Skin epidermis (tissue), 12 donors: ENCODE results near the gene PBX4.

ENCODE experiments used
- H3K27ac ChIP-seq, 21 experiments: fragments of 200-600 bp; sonication (generic) in 11 of 21; one replicate each; pipeline ENCODE4 v1.5.0; 2020; ENCODE audit warnings: mild to moderate bottlenecking in 3 of 21, inconsistent platforms in 2 of 21, moderate library complexity in 2 of 21
- H3K4me3 ChIP-seq, 7 experiments: fragments of 200-600 bp; sonication (generic) in 2 of 7; one replicate each; pipeline ENCODE4 v1.5.0; 2020; ENCODE audit warnings: inconsistent platforms in 2 of 7, mild to moderate bottlenecking in 2 of 7, moderate library complexity in 1 of 7

The PBX4 gene

DNA sequence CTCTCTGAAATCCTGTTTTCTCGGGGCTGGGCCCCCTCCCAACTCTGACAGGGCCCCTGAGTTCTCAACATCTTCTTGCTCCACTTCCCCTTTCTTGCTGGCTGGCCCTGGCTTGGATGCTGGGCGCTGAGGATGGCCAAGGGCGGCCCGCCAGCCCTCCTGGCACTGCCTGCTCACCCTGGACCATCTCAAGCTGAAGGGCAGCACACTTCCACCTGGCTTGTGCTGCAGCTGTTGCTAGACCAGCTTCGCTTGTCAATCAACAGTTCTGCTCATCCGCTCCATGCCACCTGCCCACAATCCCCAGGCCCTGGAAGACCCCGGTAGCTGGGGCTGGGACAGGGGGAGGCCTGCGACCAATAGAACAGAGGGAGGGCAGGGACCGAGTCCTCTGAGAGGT, 31.8 kb upstream of the PBX4 start:
- Histone ChIP-seq H3K27ac (no peak overlapping the region), H3K4me3 (no peak overlapping the region)

DNA sequence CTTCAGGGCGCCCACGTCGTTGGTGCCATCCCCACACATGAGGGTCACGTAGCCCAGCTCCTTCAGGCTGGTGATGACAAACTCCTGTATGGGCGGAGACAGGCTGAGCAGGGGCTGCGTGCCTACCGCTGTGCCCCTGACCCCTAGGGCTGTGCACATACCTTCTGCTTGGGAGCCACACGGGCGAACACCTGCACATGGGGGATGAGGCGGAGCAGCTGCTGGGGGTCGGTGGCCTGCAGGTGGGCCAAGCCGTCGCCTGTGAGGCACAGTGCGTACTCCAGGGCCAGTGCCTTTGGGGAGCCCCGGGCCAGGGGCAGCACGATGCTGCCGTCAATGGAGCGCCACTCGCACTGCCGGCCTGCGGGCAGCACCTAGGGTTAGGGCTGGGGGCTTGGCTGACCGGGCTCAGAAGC, 31.1 kb upstream of the PBX4 start:
- H3K4me3 ChIP-seq = no peak overlapping the region
- no peak overlapping the region for H3K27ac ChIP-seq

DNA sequence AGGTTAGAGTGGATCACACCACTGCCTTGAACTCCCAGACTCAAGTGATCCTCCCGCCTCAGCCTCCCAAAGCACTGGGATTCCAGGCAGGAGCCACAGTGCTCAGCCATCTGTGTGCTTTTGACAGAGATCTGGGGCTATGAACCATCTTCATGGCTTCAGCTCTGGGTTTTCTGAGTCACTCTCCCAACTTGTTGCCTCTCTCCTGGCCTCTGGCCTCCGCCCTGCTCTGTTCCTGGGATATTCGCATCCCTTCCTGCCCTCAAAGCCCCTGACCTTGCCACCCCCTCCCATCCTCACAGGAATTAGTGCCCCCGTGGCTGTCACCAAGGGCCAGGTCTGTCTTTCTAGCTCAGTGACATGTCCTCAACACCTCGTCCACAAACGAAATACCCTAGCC, 30.7 kb upstream of the PBX4 start:
- Histone ChIP-seq H3K4me3 (no peak overlapping the region), H3K27ac (no peak overlapping the region)

DNA sequence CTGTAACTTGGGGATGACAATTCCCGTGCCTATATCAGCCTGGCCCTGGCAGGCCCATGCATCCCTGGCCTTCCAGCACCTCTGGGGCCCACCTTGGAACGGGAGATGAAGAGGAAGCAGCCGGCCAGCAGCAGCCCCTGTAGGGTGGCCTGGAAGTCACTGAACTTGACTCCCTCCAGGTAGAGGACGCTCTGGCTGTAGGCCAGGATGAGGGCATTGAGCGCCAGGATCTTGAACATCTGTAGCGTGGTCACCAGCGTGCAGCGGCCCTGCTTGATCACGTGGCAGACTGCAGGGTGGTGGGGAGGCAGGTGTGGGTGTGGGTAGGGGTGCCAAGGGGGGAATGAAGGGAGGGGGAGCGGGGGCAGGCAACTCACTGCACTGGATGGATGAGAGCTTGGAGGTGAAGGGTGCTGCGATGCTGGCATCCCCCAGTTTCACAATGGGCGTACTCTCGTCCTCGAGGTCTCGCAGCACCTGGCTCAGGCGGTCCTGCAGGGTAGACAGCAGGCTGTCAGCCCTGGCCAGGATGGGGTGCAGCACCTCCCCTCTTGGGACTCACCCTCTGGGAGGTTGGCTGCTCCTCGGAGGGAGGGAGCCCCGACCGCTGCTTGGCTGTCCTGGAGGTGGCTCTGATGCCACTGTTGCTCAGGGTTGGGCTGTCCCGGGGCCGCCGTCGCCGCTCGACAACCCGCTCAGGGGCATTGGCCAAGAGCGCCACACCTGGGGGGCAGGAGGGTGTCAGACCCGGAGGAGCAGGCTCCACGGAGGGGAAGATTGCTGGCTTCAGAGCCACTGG, 28.7 kb upstream of the PBX4 start:
- H3K4me3 ChIP-seq = no peak overlapping the region
- H3K27ac ChIP-seq = no peak overlapping the region

DNA sequence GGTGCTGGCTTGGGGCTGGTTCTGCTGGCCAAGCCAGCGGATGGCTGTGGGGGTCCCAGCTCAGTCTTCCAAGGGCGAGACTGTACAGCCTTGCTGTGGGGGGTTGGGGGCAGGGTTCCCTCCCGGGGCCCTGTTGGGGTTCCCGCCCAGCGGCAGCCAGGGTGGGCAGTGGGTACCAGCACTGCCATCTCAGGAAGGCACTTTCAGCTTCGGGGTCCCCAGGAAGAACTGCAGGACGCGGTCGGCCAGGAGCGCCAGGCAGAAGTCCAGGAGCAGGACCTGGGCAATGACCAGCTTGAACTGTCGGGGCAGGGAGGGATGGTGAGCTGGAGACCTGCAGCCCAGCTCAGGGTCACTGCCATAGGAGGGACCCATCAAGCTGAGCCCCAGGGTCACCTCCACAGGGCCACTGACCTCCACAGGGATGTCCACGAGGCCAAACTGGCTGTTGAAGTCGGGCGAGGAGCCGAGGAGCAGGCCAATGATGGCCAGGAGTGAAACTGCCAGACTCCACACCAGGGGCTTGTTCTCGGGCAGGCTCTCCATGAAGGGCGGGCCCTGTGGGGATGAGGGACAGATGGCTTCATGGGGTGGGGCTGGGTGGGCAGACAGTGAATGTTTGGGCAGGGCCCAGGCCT, 26.9 kb upstream of the PBX4 start:
- Histone ChIP-seq H3K27ac (no peak overlapping the region), H3K4me3 (no peak overlapping the region)

DNA sequence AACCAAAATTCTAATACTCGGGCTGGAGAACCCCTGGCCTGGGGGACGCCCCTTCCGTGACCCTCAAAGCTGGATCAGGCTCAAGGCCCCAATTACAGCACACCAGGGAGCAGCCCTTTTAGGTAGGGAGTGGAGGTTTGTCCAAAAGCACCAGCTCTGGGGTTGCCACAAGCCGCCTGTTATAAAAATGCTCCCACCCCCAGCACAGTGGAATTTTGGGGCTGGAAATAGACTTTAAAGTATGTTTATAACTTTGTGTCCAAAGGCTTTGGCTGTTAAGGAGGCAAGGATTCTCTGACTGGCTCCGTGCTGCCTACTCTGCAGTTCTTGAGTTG, 25.5 kb upstream of the PBX4 start:
- peak overlapping the region in 18 of 21 experiments; percentile 76 to 97 (median 90) for H3K27ac ChIP-seq
- peak overlapping the region in 6 of 7 experiments; percentile 72 to 97 (median 88) for H3K4me3 ChIP-seq

DNA sequence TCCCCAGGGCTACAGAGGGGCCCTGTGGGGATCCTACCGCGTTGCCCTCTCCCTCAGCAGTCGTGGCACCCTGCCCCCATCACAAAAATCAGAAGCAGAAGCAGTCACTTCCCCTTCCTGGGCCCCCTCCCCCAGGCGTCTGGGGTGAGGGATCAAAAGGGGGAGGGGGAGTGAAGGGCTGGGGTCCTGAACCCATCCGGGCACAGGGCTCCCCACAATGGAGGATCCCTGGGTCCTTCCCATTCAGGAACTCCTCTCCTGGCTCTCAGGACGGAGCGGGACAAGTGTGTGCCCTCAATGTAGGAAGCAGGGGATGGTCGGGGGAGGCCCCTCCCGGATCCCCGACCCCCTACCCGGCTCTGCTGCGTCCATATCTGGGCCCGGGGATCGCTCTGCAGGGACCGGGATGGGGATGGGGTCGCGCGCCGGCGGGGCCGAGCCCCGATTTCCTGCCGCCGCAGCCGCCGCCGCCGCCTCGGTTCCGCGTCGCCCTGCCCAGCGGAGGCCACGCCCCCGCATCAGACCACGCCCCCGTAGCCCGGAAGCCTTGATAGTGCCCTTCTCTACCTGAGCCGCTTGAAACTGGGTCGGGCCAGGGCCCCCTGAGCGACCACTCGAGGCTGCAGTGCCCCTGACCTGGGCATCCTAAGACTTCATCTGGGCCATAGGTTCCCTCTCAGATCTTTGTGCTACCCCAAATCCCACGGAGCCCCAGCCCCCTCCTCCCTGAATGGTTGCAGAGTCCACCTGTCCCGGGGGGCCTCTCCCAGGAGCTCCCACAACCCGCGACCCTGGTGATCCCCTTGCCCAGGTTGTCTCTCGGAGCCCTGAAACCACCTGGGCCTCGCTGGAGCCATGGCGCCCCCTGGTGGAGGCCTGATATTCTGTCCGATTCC, 24.9 kb upstream of the PBX4 start, which contains the start of gene GMIP:
TSS of gene GMIP (minus strand) at position 500 of the 896 bp plus-strand sequence. CDS start at position 372, 128 bp downstream.
- Histone ChIP-seq H3K27ac (peak within 1 kb of the TSS; percentile 59 to 97 (median 88)), H3K4me3 (peak within 1 kb of the TSS; percentile 72 to 97 (median 85))

DNA sequence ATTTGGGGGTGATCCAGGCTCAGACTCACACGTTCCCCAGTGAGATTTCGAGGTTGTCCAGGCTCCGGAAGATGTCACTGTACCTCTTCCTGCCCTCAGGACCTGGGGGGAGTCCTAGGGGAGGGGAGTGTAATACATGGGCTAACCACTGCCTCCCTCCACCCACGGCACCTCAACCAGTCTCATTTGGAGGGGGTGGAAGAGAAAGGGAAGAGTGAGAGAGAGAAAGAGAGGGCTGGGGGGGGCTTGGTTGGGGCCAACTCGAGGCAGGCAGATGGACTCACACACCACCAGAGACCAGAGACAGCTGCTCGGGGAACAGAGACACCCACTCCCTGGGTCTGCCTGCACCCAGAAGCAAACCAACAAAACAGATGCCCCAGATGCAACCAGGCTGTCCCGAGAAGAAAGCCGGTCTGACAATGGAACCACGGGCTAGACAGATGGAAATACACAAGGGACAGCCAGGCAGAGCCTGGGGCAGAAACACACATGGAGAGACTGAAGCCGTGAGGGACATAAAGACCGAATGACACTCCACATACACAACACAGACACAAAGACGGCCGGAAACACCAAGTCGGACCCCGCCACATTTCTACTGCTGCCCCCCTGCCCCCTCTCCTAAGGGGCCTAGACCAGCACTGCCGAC, 24.1 kb upstream of the PBX4 start:
- Histone ChIP-seq H3K4me3 (peak overlapping the region; percentile 72 to 97 (median 85)), H3K27ac (peak overlapping the region; percentile 59 to 97 (median 88))

DNA sequence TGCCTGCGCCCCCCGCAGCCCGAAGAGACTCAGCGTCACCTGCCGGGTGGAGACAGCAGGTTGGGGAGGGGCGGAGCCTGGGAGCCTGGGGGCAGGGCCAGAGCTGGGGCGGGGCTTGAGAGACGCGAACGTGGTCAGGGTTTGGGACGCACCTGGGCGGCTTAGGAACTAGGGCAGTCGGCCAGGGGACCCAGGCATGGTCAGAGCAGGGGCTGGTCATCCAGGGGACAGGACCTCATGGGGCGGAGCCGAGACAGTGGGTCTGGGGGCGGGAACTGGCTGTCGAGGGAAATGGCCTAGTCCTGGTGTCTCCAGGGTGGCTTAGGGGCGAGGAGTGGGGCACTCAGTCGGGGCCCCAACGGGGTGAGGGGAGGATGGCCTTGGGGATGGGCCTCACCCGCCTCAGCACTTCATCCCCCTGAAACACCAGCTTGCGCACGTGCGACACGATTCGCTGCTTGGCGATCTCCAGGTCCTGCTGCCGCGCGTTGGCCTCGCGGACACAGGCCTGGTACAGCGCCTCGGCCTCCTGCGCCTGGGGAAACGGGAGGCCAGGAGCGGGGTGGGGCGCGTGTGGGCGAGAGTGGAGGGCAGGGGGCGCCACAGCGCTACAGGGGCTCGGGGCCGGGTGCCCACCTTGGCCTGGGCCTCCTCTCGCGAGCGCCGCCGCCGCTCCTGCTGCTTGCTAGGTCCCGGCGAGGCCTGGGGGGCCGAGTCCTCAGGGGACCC, 19.2 kb upstream of the PBX4 start:
- H3K27ac ChIP-seq = no peak overlapping the region

DNA sequence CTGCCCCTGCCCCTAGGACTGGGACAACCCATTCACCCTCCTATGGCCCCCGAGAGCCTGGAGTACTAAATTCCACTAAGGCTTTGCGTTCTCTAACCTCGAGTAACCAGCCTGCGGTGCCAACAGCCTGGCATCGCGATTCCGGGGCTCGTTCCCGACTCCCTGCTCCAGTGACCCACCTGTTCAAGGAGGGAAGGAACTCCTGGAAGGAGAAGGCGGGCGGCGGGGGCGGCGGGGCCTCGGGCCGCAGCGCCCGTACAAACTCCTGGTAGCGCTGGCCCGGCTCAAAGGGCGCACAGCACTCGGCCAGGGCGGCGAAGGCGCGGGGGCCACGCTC, 18.7 kb upstream of the PBX4 start:
- H3K4me3 ChIP-seq = no peak overlapping the region
- H3K27ac ChIP-seq = no peak overlapping the region

More for the DNA sequence above, 19.2 kb upstream of the PBX4 start:
- no peak overlapping the region for H3K4me3 ChIP-seq

DNA sequence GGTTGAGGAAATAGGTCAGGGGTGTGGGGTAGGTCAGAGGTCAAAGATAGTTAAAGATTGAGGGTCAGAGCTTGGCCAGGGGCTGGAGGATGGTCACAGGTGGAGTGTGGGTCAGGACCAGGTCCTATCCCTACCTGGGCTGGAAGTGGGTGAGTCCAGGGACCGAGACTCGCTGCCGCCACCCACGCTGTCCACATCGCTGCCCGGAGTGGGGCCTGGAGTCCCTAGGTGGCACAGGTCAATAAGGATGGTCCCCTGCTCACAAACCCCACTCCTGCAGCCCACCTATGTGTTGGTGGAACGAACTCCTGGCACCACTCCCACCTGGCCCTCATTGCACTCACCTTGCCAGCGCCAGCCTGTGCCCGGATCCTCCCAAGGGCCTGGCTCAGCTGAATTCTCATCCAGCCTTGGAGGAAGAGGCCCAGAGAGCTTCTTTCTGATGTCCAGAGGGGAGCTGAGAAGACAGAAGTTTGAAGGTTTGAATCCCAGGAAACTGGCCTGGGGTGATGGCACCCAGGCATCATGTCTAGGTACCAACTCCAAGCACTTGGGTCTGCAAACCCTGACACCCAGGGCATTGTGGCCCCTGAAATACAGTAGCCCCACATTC, 18.2 kb upstream of the PBX4 start:
- Histone ChIP-seq H3K27ac (no peak overlapping the region), H3K4me3 (no peak overlapping the region)

DNA sequence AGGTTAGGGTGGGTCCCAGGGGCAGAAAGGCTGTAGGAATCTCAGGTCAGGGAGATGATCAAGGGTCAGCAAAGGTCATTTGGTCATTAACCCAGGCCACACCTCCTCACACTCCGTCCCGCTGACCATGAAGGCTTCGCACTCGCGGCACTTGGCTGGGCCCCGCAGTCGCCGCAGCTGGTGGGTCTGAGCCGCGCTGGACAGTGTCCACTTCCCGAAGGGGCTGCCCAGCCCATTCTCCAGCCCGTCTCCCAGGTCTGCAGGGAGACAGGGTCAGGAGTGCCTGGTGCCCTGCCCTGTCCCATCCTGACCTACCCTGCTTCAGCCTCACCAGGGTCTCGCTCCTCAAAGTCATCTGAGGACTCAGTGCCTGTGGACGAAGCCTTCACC, 16.8 kb upstream of the PBX4 start:
- Histone ChIP-seq H3K4me3 (no peak overlapping the region), H3K27ac (no peak overlapping the region)

DNA sequence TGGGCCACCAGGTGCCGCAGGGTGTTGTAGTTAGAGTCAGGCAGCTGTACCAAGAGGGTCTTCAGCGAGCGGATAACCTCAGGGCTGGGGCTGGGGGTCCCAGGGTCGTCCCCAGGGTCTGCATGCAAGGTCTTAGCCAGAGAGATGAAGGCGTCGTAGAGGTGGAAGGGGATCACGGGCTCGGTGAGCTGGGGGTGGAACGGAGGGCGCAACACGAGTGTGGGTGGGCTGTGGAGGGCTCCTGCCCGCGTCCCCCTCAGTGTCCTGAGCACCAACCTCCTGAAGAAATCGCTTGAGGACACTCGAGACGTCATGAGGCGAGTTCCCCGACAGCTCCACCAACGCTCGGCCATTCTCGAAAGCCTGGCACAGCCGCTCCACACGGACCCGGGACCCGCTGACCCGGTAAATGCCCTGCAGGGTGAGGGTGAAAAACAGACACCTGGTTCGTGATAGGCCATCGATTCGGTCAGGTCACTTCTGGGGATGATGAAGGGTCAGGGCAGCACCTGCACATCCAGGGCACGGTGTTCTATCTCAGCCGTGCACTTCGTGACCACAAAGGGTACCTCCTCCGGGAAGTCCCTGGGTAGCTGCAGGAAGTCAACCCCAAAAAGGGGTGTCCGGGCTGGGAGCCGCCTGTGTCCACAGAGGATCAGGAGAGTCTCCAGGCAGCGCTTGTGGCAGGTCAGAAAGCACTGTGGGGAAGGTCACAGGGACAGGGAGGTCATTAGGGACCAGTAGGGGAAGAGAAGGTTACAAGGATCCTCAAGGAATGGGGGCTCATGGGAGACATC, 16.2 kb upstream of the PBX4 start:
- H3K4me3 ChIP-seq = no peak overlapping the region
- H3K27ac ChIP-seq = no peak overlapping the region

DNA sequence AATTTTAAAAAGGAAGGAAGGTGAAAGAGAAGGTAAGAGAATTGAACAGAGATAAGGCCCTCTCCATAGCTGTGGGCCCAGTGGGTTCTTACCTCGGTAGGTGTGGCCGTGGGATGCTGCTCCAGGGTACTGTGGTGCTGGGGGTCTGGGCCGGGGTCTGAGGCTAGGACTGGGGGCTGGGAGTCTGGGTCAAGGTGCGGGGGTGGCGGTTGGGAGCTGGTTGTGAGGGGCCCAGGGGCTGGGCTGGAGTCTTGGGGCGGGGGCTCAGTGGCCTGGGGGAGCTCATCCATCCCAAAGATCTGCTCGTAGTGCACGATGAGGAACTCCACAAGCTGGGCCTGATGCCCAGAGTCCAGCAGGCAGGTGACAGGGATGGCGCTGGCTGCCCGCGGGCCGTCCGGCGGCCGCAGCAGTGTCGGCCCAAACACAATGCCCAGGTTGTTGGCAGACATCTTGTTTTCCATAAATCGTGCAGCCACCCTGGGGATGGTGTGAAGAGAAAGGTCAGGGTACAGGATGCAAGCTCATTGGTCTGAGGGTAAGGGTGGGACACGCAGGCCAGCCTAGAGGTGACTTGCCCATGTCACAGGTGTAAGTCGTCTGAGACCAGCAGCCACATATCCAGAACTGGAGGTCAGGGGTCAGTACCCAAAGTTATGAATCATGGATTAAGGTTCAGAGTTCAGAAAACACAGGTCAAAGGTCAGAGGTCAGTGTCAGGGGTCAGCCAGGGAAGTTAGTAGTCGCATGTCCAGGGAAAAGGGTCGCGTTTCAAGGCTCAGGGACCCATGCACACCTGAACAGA, 15.4 kb upstream of the PBX4 start:
- Histone ChIP-seq H3K4me3 (no peak overlapping the region), H3K27ac (no peak overlapping the region)

DNA sequence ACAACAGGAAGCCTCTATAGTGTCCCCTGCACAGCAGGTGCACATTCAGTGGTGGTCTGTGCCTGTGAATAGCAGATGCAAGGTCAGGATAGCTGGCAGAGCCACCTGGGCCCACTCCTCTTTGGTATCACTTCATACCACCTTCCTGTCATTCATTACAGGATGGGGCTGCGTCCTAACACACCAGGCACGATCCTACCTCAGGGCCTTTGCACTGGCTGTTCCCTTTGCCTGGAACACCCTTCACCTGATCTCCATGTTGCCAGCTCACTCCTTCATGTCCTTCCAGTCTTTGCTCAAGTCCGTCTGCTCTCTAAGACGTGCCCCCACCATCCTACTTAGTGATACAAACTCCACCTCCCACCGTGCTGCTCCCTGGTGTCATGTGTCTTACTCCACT, 14.2 kb upstream of the PBX4 start:
- no peak overlapping the region for H3K4me3 ChIP-seq
- H3K27ac ChIP-seq = no peak overlapping the region

DNA sequence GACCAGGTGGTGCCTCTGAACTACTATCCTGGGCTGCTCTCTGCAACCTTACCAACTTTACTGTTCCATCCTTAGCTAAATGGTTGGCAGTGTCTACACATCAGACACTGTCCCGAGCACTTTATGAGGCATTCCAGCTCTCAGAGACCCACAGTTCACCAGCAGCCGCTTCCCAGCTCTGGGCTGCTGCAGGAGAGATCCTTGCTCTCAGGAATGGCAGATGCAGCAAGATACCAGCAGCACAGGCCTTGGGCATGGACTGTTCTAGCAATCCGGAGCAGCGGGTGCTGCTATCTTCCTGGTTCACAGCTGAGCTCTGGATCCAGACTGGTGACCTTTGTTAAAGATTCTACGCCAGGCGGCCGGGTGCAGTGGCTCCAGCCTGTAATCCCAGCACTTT, 12.9 kb upstream of the PBX4 start:
- no peak overlapping the region for H3K4me3 ChIP-seq
- H3K27ac ChIP-seq = no peak overlapping the region

DNA sequence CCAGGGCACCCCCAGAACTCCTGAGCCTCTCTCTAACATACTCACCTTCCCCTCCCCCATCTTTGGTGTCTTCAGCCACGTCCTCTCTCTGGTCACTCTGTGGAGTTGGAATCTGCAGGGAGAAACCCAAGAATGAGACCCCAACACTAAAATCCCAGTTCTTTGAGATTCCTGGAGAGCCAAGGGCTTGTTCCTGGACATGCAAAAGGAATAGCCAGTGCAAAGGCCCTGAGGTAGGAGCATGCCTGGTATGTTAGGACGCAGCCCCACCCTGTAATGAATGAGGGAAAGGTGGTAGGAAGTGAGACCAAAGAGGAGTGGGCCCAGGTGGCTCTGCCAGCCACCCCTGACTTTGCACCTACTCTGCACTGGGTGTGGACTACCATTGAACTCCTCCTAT, 11.9 kb upstream of the PBX4 start:
- H3K4me3 ChIP-seq = no peak overlapping the region
- H3K27ac ChIP-seq = no peak overlapping the region

DNA sequence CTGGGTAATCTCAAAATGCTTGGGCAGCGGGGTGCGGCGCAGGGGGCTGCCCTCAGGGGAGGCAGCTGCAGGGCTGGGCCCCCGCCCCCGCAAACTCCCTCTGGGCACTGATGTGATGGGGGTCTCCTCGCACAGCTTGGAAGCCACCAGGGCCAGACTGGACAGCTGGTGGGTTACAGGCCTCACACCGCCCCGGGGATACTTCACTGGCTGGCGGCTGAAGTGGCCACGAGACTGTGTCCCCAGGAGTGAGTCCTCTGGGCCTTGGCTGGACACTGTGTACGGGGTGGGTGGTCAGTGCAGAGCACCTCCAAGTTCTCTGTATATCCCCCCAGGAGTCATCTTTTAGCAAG, 11.6 kb upstream of the PBX4 start:
- H3K27ac ChIP-seq = no peak overlapping the region
- no peak overlapping the region for H3K4me3 ChIP-seq
